Trophoblast cell (in vitro differentiated cells and primary cell): ENCODE measurements around the gene ADGRG4. TPM values are rescaled to one million over a fixed set of nuclear protein-coding genes. Genes with fewer than 3 reads are reported as not detected.
"Not testable (repeated sequence)": the region's sequence is repeated elsewhere in the genome, so short reads cannot be mapped to it uniquely, and the experiment has no call there.

Source experiments
- DNase-seq, 2 donors: peaks; one replicate each; pipeline ENCODE4 v3.0.0-alpha.2; 2016
- H2AFZ ChIP-seq: 2 replicates; pipeline ENCODE4 v1.6.1; 2013; ENCODE audit warnings: low read length, moderate library complexity, mild to moderate bottlenecking; ENCODE audit not compliant: insufficient read depth, poor library complexity
- H2AK5ac ChIP-seq: 2 replicates; pipeline ENCODE4 v1.6.1; 2013; ENCODE audit warnings: mild to moderate bottlenecking, low read length
- H2BK120ac ChIP-seq: 2 replicates; pipeline ENCODE4 v1.6.1; 2013; ENCODE audit warnings: low read length, mild to moderate bottlenecking, moderate library complexity; ENCODE audit not compliant: insufficient read depth, poor library complexity
- H2BK12ac ChIP-seq: 2 replicates; pipeline ENCODE4 v1.6.1; 2013; ENCODE audit warnings: mild to moderate bottlenecking, low read length, moderate library complexity
- H2BK5ac ChIP-seq: 2 replicates; pipeline ENCODE4 v1.6.1; 2013; ENCODE audit warnings: low read length, low read depth, moderate library complexity, mild to moderate bottlenecking; ENCODE audit not compliant: poor library complexity
- H3K14ac ChIP-seq: 2 replicates; pipeline ENCODE4 v1.6.1; 2013; ENCODE audit warnings: mild to moderate bottlenecking, low read length
- H3K18ac ChIP-seq: 2 replicates; pipeline ENCODE4 v1.6.1; 2013; ENCODE audit warnings: mild to moderate bottlenecking, low read length
- H3K23ac ChIP-seq: 2 replicates; pipeline ENCODE4 v1.6.1; 2013; ENCODE audit warnings: low read length
- H3K27ac ChIP-seq: 2 replicates; pipeline ENCODE4 v1.5.1; 2013; ENCODE audit warnings: low read depth, mild to moderate bottlenecking, inconsistent platforms, low read length, moderate library complexity
- H3K27me3 ChIP-seq: 2 replicates; pipeline ENCODE4 v1.6.1; 2013; ENCODE audit warnings: inconsistent platforms, mild to moderate bottlenecking, low read length, moderate library complexity; ENCODE audit not compliant: insufficient read depth
- H3K36me3 ChIP-seq, 2 experiments: 1 replicate in 1 of 2; 2 replicates in 1 of 2; pipeline ENCODE4 v1.6.1; 2013; ENCODE audit warnings: low read length in 2 of 2, mild to moderate bottlenecking in 2 of 2, moderate library complexity in 1 of 2; ENCODE audit not compliant: insufficient read depth in 2 of 2, control insufficient read depth in 1 of 2
- H3K4ac ChIP-seq: 2 replicates; pipeline ENCODE4 v1.6.1; 2013; ENCODE audit warnings: low read depth, mild to moderate bottlenecking, low read length, moderate library complexity
- H3K4me1 ChIP-seq, 2 experiments: 1 replicate in 1 of 2; 2 replicates in 1 of 2; pipeline ENCODE4 v1.6.1; 2013; ENCODE audit warnings: low read length in 2 of 2, mild to moderate bottlenecking in 2 of 2, moderate library complexity in 1 of 2; ENCODE audit not compliant: insufficient read depth in 2 of 2, control insufficient read depth in 1 of 2
- H3K4me2 ChIP-seq: 2 replicates; pipeline ENCODE4 v1.6.1; 2013; ENCODE audit warnings: inconsistent platforms, mild to moderate bottlenecking, low read length, moderate library complexity
- H3K4me3 ChIP-seq: 2 replicates; pipeline ENCODE4 v1.5.1; 2013; ENCODE audit warnings: mild to moderate bottlenecking, low read depth, low read length, inconsistent platforms
- H3K79me1 ChIP-seq: one replicate; pipeline ENCODE4 v1.6.1; 2013; ENCODE audit warnings: low read length
- H3K79me2 ChIP-seq: 2 replicates; pipeline ENCODE4 v1.6.1; 2013; ENCODE audit warnings: low read length, mild to moderate bottlenecking; ENCODE audit not compliant: control insufficient read depth, insufficient read depth, poor library complexity
- H3K9ac ChIP-seq: 2 replicates; pipeline ENCODE4 v1.6.1; 2013; ENCODE audit warnings: mild to moderate bottlenecking, low read length
- H3K9me3 ChIP-seq: 2 replicates; pipeline ENCODE4 v1.6.1; 2013; ENCODE audit warnings: low read depth, mild to moderate bottlenecking, control low read depth, inconsistent platforms, low read length; ENCODE audit not compliant: insufficient read depth
- H4K12ac ChIP-seq: 2 replicates; pipeline ENCODE4 v1.6.1; 2013; ENCODE audit warnings: low read depth, mild to moderate bottlenecking, low read length, moderate library complexity
- H4K8ac ChIP-seq: 2 replicates; pipeline ENCODE4 v1.6.1; 2013; ENCODE audit warnings: low read depth, mild to moderate bottlenecking, low read length, moderate library complexity
- H4K91ac ChIP-seq: one replicate; pipeline ENCODE4 v1.6.1; 2013; ENCODE audit warnings: low read depth, mild to moderate bottlenecking, low read length, moderate library complexity
- WGBS: extraction: QIAGEN DNeasy Blood & Tissue Kit; methylation state at CpG from one replicate; pipeline ENCODE4 v1.1.7; 2013; ENCODE audit warnings: missing lambda C conversion rate; ENCODE audit not compliant: insufficient read length, insufficient coverage; ENCODE audit errors: extremely low coverage; 5-methylcytosine and 5-hydroxymethylcytosine counted together
- polyA plus RNA-seq: library from polyadenylated mRNA; stranded (reverse); fragments of 200-250 nt; gene quantifications from 2 replicates; pipeline ENCODE4 v1.2.3, GENCODE V29; 2013

ADGRG4 gene
- polyA plus RNA-seq, result not detected in 2 replicates

GRCh38 chrX:136300721-136301120 lies at the start of gene ADGRG4:
ADGRG4 (plus strand) TSS chrX:136300963; CDS start chrX:136308778, 7,815 bp downstream.
- not testable (repeated sequence) for H3K27ac ChIP-seq, H3K4ac ChIP-seq, H3K18ac ChIP-seq, H4K91ac ChIP-seq, H3K14ac ChIP-seq, H3K9ac ChIP-seq, H2BK120ac ChIP-seq, H4K8ac ChIP-seq, DNase-seq, H2AK5ac ChIP-seq, H3K9me3 ChIP-seq, H2BK5ac ChIP-seq, H3K4me2 ChIP-seq, H4K12ac ChIP-seq, H2BK12ac ChIP-seq, H2AFZ ChIP-seq, H3K23ac ChIP-seq, H3K27me3 ChIP-seq, H3K4me1 ChIP-seq, H3K36me3 ChIP-seq, H3K79me2 ChIP-seq, H3K4me3 ChIP-seq, H3K79me1 ChIP-seq
- WGBS, result no CpG with 5 or more reads among the region's 4 CpGs

- H2BK5ac ChIP-seq, result no peak within 1 kb of the TSS
- H3K36me3 ChIP-seq, result no peaks in the 10 kb centered on the region
- H2BK120ac ChIP-seq, result peak within 1 kb of the TSS; percentile 49
- H3K4me3 ChIP-seq, result peak within 1 kb of the TSS; percentile 78
- H2AK5ac ChIP-seq, result no peak within 1 kb of the TSS
- no peak within 1 kb of the TSS for H3K23ac ChIP-seq
- peak within 1 kb of the TSS; percentile 76 for H4K8ac ChIP-seq
- H3K4me2 ChIP-seq, result peak within 1 kb of the TSS; percentile 95
- peak; percentile 42 to 65 for DNase-seq
- H3K27ac ChIP-seq, result no peak within 1 kb of the TSS
- peak within 1 kb of the TSS; percentile 67 for H3K14ac ChIP-seq
- H3K9me3 ChIP-seq, result no peaks in the 10 kb centered on the region
- no peaks in the 10 kb centered on the region for H3K27me3 ChIP-seq
- H4K12ac ChIP-seq, result peak within 1 kb of the TSS; percentile 85
- H3K18ac ChIP-seq, result peak within 1 kb of the TSS; percentile 69
- H2BK12ac ChIP-seq, result no peak within 1 kb of the TSS
- peak within 1 kb of the TSS; percentile 76 for H4K91ac ChIP-seq
- no peaks in the 10 kb centered on the region for H3K79me1 ChIP-seq
- no CpG with 5 or more reads among the region's 73 CpGs for WGBS
- H3K9ac ChIP-seq, result peak within 1 kb of the TSS; percentile 58
- H2AFZ ChIP-seq, result peak within 1 kb of the TSS; percentile 86
- no peak within 1 kb of the TSS for H3K4ac ChIP-seq
- H3K79me2 ChIP-seq, result no peaks in the 10 kb centered on the region
- peaks cover 0 to 2% of the 10 kb centered on the region in 2 experiments for H3K4me1 ChIP-seq
These were observed 49.4 kb upstream of the ADGRG4 start, which contains the start of gene MAP7D3 for GRCh38 chrX:136251041-136251991. MAP7D3 (minus strand) TSS chrX:136251400; CDS start chrX:136251358, 42 bp downstream.

DNA sequence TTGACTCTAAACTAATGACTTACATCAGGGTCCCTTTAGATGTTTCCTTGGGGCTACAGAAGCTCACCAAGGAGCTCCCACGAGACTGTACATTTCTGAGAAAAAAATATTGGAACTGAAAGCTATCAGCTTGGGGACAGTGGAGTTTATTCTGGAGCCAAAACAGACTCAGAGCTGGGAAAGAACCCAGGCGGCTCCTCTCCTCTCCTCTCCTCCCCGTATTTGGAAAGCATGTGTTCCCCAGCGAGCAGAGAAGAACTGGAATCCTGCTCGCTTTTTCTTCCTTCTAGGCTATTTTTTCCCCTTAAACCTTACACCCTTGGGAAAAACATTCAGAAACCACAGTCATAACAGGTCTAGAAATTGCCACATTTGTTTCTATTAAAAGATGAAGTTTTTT lies 45.2 kb upstream of the ADGRG4 start:
- Histone ChIP-seq H2AFZ (no peak overlapping the region), H3K27me3 (no peaks in the 10 kb centered on the region), H3K79me1 (no peaks in the 10 kb centered on the region), H3K14ac (no peak overlapping the region), H3K36me3 (no peaks in the 10 kb centered on the region), H3K18ac (no peak overlapping the region), H2BK12ac (no peak overlapping the region), H4K8ac (no peak overlapping the region), H3K4ac (no peak overlapping the region), H3K9me3 (no peaks in the 10 kb centered on the region), H3K4me2 (no peak overlapping the region), H3K9ac (no peak overlapping the region), H3K23ac (no peak overlapping the region), H3K79me2 (no peaks in the 10 kb centered on the region), H3K4me1 (no peaks in the 10 kb centered on the region), H3K27ac (no peak overlapping the region), H4K91ac (no peak overlapping the region), H4K12ac (no peak overlapping the region), H2AK5ac (no peak overlapping the region), H3K4me3 (no peak overlapping the region), H2BK120ac (no peak overlapping the region), H2BK5ac (no peak overlapping the region)
- DNase-seq, result no peak
- WGBS, result no CpG with 5 or more reads among the region's 5 CpGs

GRCh38 chrX:136256026-136256425 lies 44.7 kb upstream of the ADGRG4 start:
- H2AK5ac ChIP-seq, result no peak overlapping the region
- no peak overlapping the region for H2AFZ ChIP-seq
- no peak overlapping the region for H4K8ac ChIP-seq
- no peak overlapping the region for H3K14ac ChIP-seq
- no peak overlapping the region for H3K4me2 ChIP-seq
- no peak overlapping the region for H4K12ac ChIP-seq
- no CpG with 5 or more reads among the region's 7 CpGs for WGBS
- no peaks in the 10 kb centered on the region for H3K79me2 ChIP-seq
- H3K4me1 ChIP-seq, result no peaks in the 10 kb centered on the region
- no peaks in the 10 kb centered on the region for H3K79me1 ChIP-seq
- H3K27me3 ChIP-seq, result no peaks in the 10 kb centered on the region
- no peak overlapping the region for H3K23ac ChIP-seq
- H2BK120ac ChIP-seq, result no peak overlapping the region
- H3K9ac ChIP-seq, result no peak overlapping the region
- H3K36me3 ChIP-seq, result no peaks in the 10 kb centered on the region
- H3K27ac ChIP-seq, result no peak overlapping the region
- no peak overlapping the region for H4K91ac ChIP-seq
- no peak overlapping the region for H3K4me3 ChIP-seq
- DNase-seq, result no peak
- no peak overlapping the region for H3K4ac ChIP-seq
- no peaks in the 10 kb centered on the region for H3K9me3 ChIP-seq
- no peak overlapping the region for H2BK12ac ChIP-seq
- no peak overlapping the region for H3K18ac ChIP-seq
- H2BK5ac ChIP-seq, result no peak overlapping the region
